Activated CD8-positive, alpha-beta T cell treated with anti-CD3 and anti-CD28 coated beads, Interleukin-2, amount 10 ng/mL, durations not matched to agents 7 days and 5 days (primary cell): ENCODE results near the gene CWH43. TPM values are rescaled to one million over a fixed set of nuclear protein-coding genes. Genes with fewer than 3 reads are reported as not detected.
"Not testable (repeated sequence)": the region's sequence is repeated elsewhere in the genome, so short reads cannot be mapped to it uniquely, and the experiment has no call there.

Source experiments
- ATAC-seq: fragments of 150-1000 bp; cut with Tn5 transposase; one replicate; pipeline ENCODE4 v1.10.0; 2021; ENCODE audit warnings: moderate library complexity
- CTCF ChIA-PET: fragments of 350-600 bp; sonication (Branson Sonifier 250); formaldehyde crosslinking; loops from one replicate; lab custom pipeline; 2021; ENCODE audit warnings: antibody characterized with exemption; lab: Charles Lee
- POLR2A ChIA-PET: fragments of 350-600 bp; sonication (Branson Sonifier 250); formaldehyde crosslinking; loops from one replicate; lab custom pipeline; 2021; ENCODE audit warnings: antibody characterized with exemption; lab: Charles Lee
- DNase-seq: peaks from one replicate; pipeline ENCODE4 v3.0.0-alpha.2; 2020
- H3K27ac Mint-ChIP-seq: one replicate; pipeline ENCODE4 v1.8.0; 2021; ENCODE audit warnings: mild to moderate bottlenecking, mixed read lengths
- H3K27me3 Mint-ChIP-seq: one replicate; pipeline ENCODE4 v1.8.0; 2021; ENCODE audit warnings: low read depth, mixed read lengths
- H3K36me3 Mint-ChIP-seq: one replicate; pipeline ENCODE4 v1.8.0; 2021; ENCODE audit warnings: low read depth, mixed read lengths
- H3K4me1 Mint-ChIP-seq: one replicate; pipeline ENCODE4 v1.8.0; 2021; ENCODE audit warnings: low read depth, mixed read lengths
- H3K4me3 Mint-ChIP-seq: one replicate; pipeline ENCODE4 v1.8.0; 2021; ENCODE audit warnings: mild to moderate bottlenecking, mixed read lengths
- H3K9me3 Mint-ChIP-seq: one replicate; pipeline ENCODE4 v1.8.0; 2022; ENCODE audit warnings: mixed read lengths; ENCODE audit not compliant: insufficient read depth
- total RNA-seq, 2 experiments: library from RNA; stranded (reverse); gene quantifications; one replicate each; pipeline ENCODE4 v1.2.3, GENCODE V29; 2021

The CWH43 gene
- total RNA-seq, 2 experiments from 2014 or later: not detected

GRCh38 chr4:48957366-48957765 is 28.7 kb upstream of the CWH43 start:
- POLR2A ChIA-PET, H3K27ac Mint-ChIP-seq, H3K4me1 Mint-ChIP-seq, H3K9me3 Mint-ChIP-seq, H3K4me3 Mint-ChIP-seq, CTCF ChIA-PET, H3K36me3 Mint-ChIP-seq, H3K27me3 Mint-ChIP-seq, ATAC-seq, DNase-seq: not testable (repeated sequence)

- ATAC-seq (no peak), DNase-seq (no peak)
- POLR2A ChIA-PET: no interaction called here
- H3K4me1 Mint-ChIP-seq: no peaks in the 10 kb centered on the region
- no peak overlapping the region for H3K27ac Mint-ChIP-seq
- no peaks in the 10 kb centered on the region for H3K9me3 Mint-ChIP-seq
- no peaks in the 10 kb centered on the region for H3K36me3 Mint-ChIP-seq
- H3K27me3 Mint-ChIP-seq: peaks cover 2% of the 10 kb centered on the region
- no peak overlapping the region for H3K4me3 Mint-ChIP-seq
- CTCF ChIA-PET: interaction anchor here (0.9 to 2.5 kb wide), 3 partner anchors 12 to 380 kb away, joined by 3 to 9 read pairs (median 3); no protein-coding TSS in a partner anchor
Measured at GRCh38 chr4:48958582-48958981, 27.5 kb upstream of the CWH43 start.

- no peaks in the 10 kb centered on the region for H3K36me3 Mint-ChIP-seq
- H3K27me3 Mint-ChIP-seq: peaks cover 2% of the 10 kb centered on the region
- CTCF ChIA-PET: interaction anchor here (2.1 kb wide), 1 partner anchor 16 kb away, joined by 14 read pairs; no protein-coding TSS in a partner anchor
- no peak overlapping the region for H3K27ac Mint-ChIP-seq
- DNase-seq (no peak), ATAC-seq (no peak)
- no peak overlapping the region for H3K4me3 Mint-ChIP-seq
- H3K9me3 Mint-ChIP-seq: no peaks in the 10 kb centered on the region
- peaks cover 2% of the 10 kb centered on the region for H3K4me1 Mint-ChIP-seq
- POLR2A ChIA-PET: no interaction called here
Measured at GRCh38 chr4:48960988-48961635, 25.0 kb upstream of the CWH43 start.

DNA sequence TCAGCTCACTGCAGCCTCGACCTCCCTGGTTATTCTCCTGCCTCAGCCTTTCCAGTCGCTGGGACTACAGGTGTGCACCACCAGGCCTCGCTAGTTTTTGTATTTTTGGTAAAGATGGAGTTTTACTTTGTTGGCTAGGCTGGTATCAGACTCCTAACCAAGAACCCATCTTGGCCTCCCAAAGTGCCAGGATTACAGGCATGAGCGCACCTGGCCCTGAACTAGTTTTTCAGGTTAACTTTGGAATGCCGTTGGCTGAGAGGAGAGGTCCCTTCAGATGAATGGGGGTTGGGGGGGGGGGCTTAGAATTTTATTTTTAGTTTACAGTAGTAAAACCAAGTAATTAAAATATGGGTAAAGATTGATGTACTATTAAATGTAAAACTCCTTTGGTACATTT is 23.4 kb upstream of the CWH43 start:
- ChIA-PET POLR2A (no interaction called here), CTCF (interaction anchor here (0.6 to 2.1 kb wide), 15 partner anchors 11 to 384 kb away, joined by 3 to 14 read pairs (median 4); partner anchors contain the start of gene OCIAD2)
- no peaks in the 10 kb centered on the region for H3K36me3 Mint-ChIP-seq
- H3K9me3 Mint-ChIP-seq: no peaks in the 10 kb centered on the region
- ATAC-seq (no peak), DNase-seq (no peak)
- H3K27ac Mint-ChIP-seq: no peak overlapping the region
- H3K27me3 Mint-ChIP-seq: peaks cover 2% of the 10 kb centered on the region
- H3K4me3 Mint-ChIP-seq: no peak overlapping the region
- H3K4me1 Mint-ChIP-seq: peaks cover 2% of the 10 kb centered on the region

GRCh38 chr4:48963042-48963679 is 22.9 kb upstream of the CWH43 start:
- ATAC-seq (peak; percentile 87), DNase-seq (peak; percentile 84)
- H3K36me3 Mint-ChIP-seq: no peaks in the 10 kb centered on the region
- H3K4me1 Mint-ChIP-seq: peaks cover 2% of the 10 kb centered on the region
- CTCF ChIA-PET: interaction anchor here (0.6 to 2.1 kb wide), 16 partner anchors 12 to 385 kb away, joined by 3 to 14 read pairs (median 4); partner anchors contain the start of gene OCIAD2
- H3K27ac Mint-ChIP-seq: no peak overlapping the region
- H3K4me3 Mint-ChIP-seq: no peak overlapping the region
- H3K27me3 Mint-ChIP-seq: peaks cover 2% of the 10 kb centered on the region
- H3K9me3 Mint-ChIP-seq: no peaks in the 10 kb centered on the region
- POLR2A ChIA-PET: no interaction called here

DNA sequence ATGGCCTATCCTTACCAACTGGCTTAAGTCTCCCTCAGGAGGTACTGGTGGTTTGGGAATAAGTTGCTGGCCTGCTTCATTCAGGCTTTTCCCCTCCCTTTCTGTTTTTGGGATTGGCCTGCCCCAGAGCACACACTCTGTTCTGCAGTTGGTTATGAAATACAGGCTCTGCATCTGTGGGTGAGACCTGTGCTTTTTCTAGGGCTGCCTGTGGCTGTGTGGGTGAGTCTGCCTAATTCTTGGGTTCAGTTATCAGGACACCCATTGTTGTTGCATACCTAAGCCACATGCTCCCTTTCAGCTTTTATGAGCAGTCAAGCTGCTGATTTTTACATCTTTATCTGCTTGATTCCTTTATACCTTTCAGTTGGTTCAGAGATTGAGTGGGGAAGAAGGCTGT is 19.0 kb upstream of the CWH43 start:
- Mint-ChIP-seq H3K9me3 (no peaks in the 10 kb centered on the region), H3K4me3 (no peak overlapping the region), H3K27me3 (no peaks in the 10 kb centered on the region), H3K4me1 (peaks cover 2% of the 10 kb centered on the region), H3K27ac (no peak overlapping the region), H3K36me3 (no peaks in the 10 kb centered on the region)
- ATAC-seq: no peak
- ChIA-PET CTCF (no interaction called here), POLR2A (no interaction called here)
- no peak for DNase-seq

DNA sequence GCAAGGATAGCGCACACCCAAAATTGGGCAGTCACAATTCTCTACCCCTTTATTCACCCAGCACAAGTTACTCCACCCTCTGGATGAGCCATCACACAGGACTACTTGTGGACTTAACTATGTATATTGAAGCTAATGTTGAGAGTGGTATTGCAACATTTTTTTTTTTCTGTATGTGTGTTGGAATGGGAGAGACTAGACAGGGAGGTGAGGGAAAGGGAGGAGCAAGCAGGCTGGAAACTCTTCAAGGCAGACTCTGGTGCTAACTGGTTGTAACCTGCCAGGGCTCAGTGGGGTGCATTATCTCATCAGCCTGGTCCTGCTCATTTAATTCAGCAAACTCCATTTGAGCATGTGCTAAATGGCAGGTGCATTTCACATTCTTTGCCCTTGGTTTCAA is 18.4 kb upstream of the CWH43 start:
- Mint-ChIP-seq H3K9me3 (no peaks in the 10 kb centered on the region), H3K27ac (no peak overlapping the region), H3K4me3 (no peak overlapping the region), H3K4me1 (peaks cover 2% of the 10 kb centered on the region), H3K36me3 (no peaks in the 10 kb centered on the region), H3K27me3 (no peaks in the 10 kb centered on the region)
- CTCF ChIA-PET: no interaction called here
- ATAC-seq (no peak), DNase-seq (no peak)
- POLR2A ChIA-PET: no interaction called here

- CTCF ChIA-PET: no interaction called here
- Mint-ChIP-seq H3K27me3 (peaks cover 2% of the 10 kb centered on the region), H3K27ac (no peak overlapping the region), H3K4me3 (no peak overlapping the region), H3K9me3 (no peaks in the 10 kb centered on the region), H3K4me1 (peaks cover 2% of the 10 kb centered on the region), H3K36me3 (no peaks in the 10 kb centered on the region)
- no peak for ATAC-seq
- POLR2A ChIA-PET: no interaction called here
- no peak for DNase-seq
Measured at GRCh38 chr4:48968814-48969213, 17.3 kb upstream of the CWH43 start.

- ATAC-seq (no peak), DNase-seq (no peak)
- peaks cover 8% of the 10 kb centered on the region for H3K27me3 Mint-ChIP-seq
- ChIA-PET CTCF (no interaction called here), POLR2A (no interaction called here)
- no peak overlapping the region for H3K4me3 Mint-ChIP-seq
- H3K36me3 Mint-ChIP-seq: no peaks in the 10 kb centered on the region
- H3K9me3 Mint-ChIP-seq: no peaks in the 10 kb centered on the region
- H3K27ac Mint-ChIP-seq: no peak overlapping the region
- H3K4me1 Mint-ChIP-seq: no peaks in the 10 kb centered on the region
Measured at GRCh38 chr4:48970471-48970921, 15.6 kb upstream of the CWH43 start.

GRCh38 chr4:48974979-48975640 is 11.0 kb upstream of the CWH43 start:
- POLR2A ChIA-PET: no interaction called here
- CTCF ChIA-PET: interaction anchor here (1.4 kb wide), 1 partner anchor 12 kb away, joined by 3 read pairs; no protein-coding TSS in a partner anchor
- Mint-ChIP-seq H3K4me3 (no peak overlapping the region), H3K27me3 (peaks cover 13% of the 10 kb centered on the region), H3K4me1 (no peaks in the 10 kb centered on the region), H3K36me3 (no peaks in the 10 kb centered on the region), H3K27ac (no peak overlapping the region), H3K9me3 (no peaks in the 10 kb centered on the region)
- DNase-seq (no peak), ATAC-seq (no peak)

DNA sequence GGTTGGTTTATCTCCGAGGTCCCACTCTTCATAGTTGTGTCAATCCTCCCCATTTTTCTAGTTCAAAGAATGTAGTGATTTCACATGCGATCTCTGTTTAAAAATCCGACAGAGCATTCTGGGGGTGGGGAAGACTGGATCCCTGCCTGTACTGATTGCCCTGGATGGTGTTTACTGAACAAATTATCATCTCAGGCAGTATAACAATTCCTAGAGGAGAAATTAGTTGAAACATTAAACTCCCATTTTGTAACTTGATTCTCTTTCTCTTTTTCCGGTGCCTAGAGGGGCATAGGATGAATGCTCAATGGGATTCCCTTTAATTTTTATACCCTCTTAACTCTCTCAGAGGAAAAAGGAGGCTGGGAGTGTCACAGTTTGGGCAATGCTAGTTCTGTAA is 10.0 kb upstream of the CWH43 start:
- ATAC-seq (no peak), DNase-seq (no peak)
- Mint-ChIP-seq H3K9me3 (no peaks in the 10 kb centered on the region), H3K4me1 (no peaks in the 10 kb centered on the region), H3K27me3 (peaks cover 13% of the 10 kb centered on the region), H3K27ac (no peak overlapping the region), H3K36me3 (no peaks in the 10 kb centered on the region), H3K4me3 (no peak overlapping the region)
- ChIA-PET CTCF (no interaction called here), POLR2A (no interaction called here)
